H54 (cell line): ENCODE data around the gene RRAGA.
"Not testable (repeated sequence)": the region's sequence is repeated elsewhere in the genome, so short reads cannot be mapped to it uniquely, and the experiment has no call there.

Experiments
- DNase-seq: peaks from one replicate; pipeline ENCODE4 v3.0.0; 2011; ENCODE audit warnings: low spot score, mixed read lengths; ENCODE audit not compliant: insufficient read length
- FAIRE-seq: peaks from 3 replicates; lab custom pipeline; 2011; peaks lifted over from hg19 to GRCh38; lab: Jason Lieb, UNC
- POLR2A ChIP-seq: IDR thresholded peaks from 2 replicates; pipeline ENCODE4 v1.6.1; 2011; ENCODE audit warnings: low read depth, mild to moderate bottlenecking, low read length

RRAGA gene

DNA sequence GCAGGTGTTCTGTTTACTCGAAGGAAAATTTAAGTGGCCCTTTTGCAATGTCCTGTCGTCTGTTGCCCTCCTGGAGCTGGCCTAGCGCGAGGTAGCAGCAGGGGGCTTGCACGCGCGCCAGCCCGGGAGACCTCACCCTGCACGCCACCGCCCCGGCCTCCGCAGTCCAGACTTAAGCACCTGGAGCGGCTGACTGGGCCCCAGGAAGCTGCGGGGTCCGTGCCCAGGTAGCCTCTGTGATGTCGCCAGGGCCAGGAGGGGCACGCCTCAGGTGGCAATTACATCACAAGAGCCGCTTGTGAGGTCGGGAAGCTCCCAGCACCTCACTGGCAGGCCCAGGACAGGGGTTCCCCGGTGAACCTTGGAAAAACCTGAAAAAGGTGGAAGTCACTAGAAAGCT, 16.2 kb upstream of the RRAGA start, which contains the start of gene SAXO1:
Gene SAXO1 (minus strand): TSS at position 195 of the 400 bp plus-strand sequence. CDS start 301 bp downstream, outside the sequence.
- no peak for FAIRE-seq
- TF ChIP-seq POLR2A: no peak
- no peak for DNase-seq

DNA sequence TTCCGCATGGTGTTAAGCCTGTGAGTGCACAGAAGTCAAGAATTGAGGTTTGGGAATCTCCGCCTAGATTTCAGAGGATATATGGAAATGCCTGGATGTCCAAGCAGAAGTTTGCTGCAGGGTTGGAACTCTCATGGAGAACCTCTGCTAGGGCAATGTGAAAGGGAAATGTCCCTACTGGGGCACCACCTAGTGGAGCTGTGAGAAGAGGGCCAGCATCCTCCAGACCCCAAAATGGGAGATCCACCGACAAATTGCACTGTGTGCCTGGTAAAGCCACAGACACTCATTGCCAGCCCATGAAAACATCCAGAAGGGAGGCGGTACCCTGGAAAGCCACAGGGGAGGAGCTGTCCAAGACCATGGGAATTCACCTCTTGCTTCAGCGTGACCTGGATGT, 12.6 kb upstream of the RRAGA start:
- no peak for TF ChIP-seq POLR2A
- no peak for DNase-seq
- FAIRE-seq: no peak

DNA sequence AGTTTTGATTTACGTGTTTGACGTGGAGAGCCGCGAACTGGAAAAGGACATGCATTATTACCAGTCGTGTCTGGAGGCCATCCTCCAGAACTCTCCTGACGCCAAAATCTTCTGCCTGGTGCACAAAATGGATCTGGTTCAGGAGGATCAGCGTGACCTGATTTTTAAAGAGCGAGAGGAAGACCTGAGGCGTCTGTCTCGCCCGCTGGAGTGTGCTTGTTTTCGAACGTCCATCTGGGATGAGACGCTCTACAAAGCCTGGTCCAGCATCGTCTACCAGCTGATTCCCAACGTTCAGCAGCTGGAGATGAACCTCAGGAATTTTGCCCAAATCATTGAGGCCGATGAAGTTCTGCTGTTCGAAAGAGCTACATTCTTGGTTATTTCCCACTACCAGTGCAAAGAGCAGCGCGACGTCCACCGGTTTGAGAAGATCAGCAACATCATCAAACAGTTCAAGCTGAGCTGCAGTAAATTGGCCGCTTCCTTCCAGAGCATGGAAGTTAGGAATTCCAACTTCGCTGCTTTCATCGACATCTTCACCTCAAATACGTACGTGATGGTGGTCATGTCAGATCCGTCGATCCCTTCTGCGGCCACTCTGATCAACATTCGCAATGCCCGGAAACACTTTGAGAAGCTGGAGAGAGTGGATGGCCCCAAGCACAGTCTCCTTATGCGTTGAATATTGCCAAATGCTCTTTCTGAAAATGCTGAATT, 850 bp downstream of the RRAGA start:
- FAIRE-seq (peak; percentile 73), DNase-seq (no peak)
- TF ChIP-seq POLR2A: no peak

DNA sequence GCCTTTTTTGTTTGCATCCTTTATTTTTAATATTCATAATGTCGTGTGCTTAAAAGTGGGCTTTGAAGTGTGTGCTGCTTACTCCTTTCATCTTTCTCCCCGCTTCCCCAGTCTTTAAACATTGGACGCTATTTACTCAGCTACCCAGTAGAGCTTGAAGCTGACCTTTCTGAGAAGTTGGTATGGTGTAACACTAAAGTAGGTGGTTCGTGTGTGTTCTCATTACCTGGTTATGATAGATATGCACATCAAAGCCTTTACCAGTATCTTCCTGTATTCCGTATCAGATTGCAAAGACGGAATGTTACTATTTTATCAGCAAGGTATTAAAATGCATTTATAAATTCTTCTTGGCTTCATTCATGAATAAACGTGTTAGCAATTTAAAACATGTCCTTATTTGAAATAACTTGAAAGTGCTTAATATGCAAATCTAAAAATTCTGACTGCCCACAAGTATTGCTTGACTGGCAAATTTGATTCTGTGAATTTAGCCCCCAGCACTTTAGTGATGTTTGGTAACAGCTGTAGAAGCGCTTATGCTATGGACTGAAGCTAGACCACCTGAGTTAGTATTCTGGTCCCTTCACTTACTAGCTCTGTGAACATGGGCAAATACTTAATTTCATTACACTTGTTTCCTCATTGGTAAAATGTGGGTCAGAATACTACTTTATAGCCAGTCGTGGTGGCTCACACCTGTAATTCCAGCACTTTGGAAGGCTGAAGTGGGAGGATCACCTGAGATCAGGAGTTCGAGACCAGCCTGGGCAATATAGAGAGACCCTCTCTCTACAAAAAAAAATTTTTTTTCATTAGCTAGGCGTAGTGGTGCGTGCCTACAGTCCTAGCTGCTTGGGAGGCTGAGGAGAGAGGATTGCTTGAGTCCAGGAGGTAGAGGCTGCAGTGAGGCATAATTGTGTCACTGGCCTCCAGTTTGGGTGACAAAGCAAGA, 1.7 kb downstream of the RRAGA start:
- TF ChIP-seq POLR2A: no peak
- FAIRE-seq: peak; percentile 27
- DNase-seq: no peak

DNA sequence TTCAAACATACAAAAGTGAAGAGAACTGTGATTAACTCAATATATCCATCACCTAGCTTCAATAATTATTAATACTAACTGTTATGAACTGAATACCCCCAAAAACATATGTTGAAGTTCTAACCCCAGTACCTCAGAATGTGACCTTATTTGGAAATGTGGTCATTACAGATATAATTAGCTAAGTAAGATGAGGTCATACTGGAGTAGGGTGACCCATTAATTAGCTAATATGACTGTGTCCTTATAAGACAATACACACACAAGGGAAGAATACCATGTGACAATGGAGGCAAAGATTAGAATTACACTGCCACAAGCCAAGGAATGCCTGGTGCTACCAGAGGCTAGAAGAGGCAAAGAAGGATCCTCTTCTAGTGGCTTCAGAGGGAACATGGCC, 7.8 kb downstream of the RRAGA start:
- no peak for TF ChIP-seq POLR2A
- FAIRE-seq: no peak
- DNase-seq: no peak

DNA sequence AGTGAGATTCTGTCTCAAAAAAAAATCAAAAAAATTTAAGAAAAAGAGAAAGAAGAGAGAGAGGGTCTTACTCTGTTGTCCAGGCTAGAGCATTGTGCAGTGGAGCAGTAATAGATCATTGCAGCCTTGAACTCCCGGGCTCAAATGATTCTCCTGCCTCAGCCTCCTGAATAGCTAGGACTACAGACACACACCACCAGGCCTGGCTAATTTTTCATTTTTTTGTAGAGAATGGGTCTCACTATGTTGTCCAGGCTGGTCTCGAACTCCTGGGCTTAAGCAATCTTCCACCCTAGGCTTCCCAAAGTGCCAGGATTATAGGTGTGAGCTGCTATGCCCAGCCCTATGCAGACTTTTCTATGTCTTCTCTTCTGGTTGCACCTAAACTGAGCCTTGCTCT, 25.0 kb downstream of the RRAGA start:
- TF ChIP-seq POLR2A: no peak
- no peak for FAIRE-seq

DNA sequence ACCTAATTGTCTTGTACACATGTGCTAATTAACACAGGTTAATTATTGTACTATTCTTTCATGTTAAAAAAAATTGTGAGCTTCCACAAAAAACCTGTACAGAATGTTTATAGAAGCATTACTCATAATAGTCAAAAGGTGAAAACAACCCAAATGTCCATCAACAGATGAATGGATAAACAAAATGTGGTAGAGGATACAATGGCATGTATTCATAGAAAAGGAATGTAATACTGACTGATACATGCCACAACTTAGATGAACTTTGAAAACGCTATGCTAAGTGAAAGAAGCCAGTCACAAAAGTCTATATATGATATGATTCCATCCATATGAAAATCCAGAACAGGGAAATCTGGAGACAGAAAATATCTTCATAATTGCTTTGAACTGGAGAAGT, 25.6 kb downstream of the RRAGA start:
- FAIRE-seq (no peak), DNase-seq (no peak)
- TF ChIP-seq POLR2A: no peak

More for the DNA sequence above, 25.0 kb downstream of the RRAGA start:
- DNase-seq: no peak

DNA sequence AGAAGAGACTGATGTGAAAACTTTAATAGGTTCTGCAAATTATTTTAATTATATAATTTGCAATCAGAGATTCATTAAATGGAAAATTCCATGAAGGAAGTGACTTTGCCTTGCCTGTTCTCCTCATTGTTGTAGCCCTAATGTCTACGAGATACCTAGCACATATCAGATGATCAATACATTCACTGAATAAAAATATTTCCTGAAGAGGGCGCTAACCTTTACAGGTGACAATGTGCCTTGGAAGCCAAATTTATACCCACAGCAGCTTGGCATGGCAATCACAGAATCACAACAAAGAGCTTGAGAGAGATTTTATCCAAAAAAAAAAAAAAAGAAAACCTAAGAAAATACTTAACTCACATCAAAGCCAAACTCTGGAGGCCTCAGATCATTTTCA, 36.1 kb downstream of the RRAGA start:
- no peak for TF ChIP-seq POLR2A
- no peak for DNase-seq
- FAIRE-seq: no peak

DNA sequence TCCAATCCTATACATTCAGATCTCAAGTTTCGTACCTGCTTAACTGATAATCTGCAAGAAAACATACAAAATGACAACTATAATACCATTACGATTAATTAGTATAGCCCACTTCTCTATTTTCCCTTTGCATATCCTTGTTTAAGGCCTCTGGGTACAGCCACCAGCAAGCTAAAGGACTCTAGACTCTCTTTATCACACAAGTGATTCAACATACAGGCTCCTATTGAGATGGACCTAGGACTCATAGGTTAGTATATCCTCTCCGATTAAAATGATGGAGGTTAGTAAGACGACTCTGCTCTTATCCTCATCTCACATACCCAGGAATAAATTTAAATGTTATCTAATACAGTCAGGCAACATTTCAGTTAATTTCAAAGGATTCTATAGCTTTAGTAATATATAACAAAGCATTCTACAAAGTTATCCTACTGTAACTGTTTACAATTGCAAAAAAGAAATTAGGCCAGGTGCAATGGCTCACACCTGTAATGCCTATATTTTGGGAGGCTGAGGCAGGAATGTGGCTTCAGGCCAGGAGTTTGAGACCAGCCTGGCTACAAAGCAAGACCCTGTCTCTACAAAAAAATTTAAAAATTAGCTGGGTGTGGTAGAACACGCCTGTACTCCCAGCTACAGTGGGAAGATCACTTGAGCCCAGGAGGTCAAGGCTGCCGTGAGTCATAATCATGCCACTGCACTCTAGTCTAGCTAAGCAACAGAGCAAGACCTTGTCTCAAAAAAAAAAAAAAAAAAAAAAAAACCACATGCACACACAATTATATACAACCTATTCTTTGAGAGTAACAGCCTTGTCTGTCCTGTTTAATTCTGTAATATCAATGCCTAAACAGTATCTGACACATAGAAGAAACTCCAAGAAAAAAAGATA, 38.1 kb downstream of the RRAGA start:
- FAIRE-seq: peak; percentile 94
- no peak for DNase-seq
- TF ChIP-seq POLR2A: no peak

DNA sequence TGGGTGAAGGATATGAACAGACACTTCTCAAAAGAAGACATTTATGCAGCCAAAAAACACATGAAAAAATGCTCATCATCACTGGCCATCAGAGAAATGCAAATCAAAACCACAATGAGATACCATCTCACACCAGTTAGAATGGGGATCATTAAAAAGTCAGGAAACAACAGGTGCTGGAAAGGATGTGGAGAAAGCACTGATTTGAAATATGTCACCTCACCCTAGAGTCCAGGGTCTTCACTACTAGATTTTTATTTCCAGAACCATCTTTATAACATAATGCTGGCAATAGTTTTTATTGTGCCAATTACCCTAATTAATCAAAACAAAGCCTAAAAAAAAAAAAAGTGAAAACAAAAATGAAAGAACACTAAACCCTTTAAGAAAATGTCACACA, 48.2 kb downstream of the RRAGA start:
- DNase-seq, FAIRE-seq: not testable (repeated sequence)
